ENCODE data around the gene RPL31.

Gene RPL31

GRCh38 chr2:100997509-100998234, 4.4 kb upstream of the RPL31 start:
- no peak for DNase-seq

GRCh38 chr2:100998235-100998573, 3.9 kb upstream of the RPL31 start:
- no peak for DNase-seq

GRCh38 chr2:100999995-101000394, 2.1 kb upstream of the RPL31 start:
- DNase-seq, result no peak

- DNase-seq, result no peak
Observed at GRCh38 chr2:101002562-101003277, 631 bp downstream of the RPL31 start.

GRCh38 chr2:101003278-101003775, 1.2 kb downstream of the RPL31 start:
- no peak for DNase-seq

GRCh38 chr2:101004620-101005325, 2.7 kb downstream of the RPL31 start:
- DNase-seq, result no peak

GRCh38 chr2:101006065-101006715, 4.1 kb downstream of the RPL31 start:
- DNase-seq, result no peak

- DNase-seq, result no peak
Observed at GRCh38 chr2:101007415-101008345, 5.6 kb downstream of the RPL31 start.

- DNase-seq, result no peak
Observed at GRCh38 chr2:101011152-101011551, 9.1 kb downstream of the RPL31 start.

- no peak for DNase-seq
Observed at GRCh38 chr2:101012054-101012705, 10.1 kb downstream of the RPL31 start.

GRCh38 chr2:101012706-101013181, 10.7 kb downstream of the RPL31 start:
- DNase-seq, result no peak

- DNase-seq, result no peak
Observed at GRCh38 chr2:101014264-101014857, 12.3 kb downstream of the RPL31 start.

- no peak for DNase-seq
Observed at GRCh38 chr2:101017371-101017770, 15.3 kb downstream of the RPL31 start.

GRCh38 chr2:101018934-101019333, 16.8 kb downstream of the RPL31 start:
- no peak for DNase-seq

GRCh38 chr2:101022221-101022620, 20.1 kb downstream of the RPL31 start:
- no peak for DNase-seq

- no peak for DNase-seq
Observed at GRCh38 chr2:101023327-101024107, 21.4 kb downstream of the RPL31 start.

GRCh38 chr2:101025561-101025960, 23.5 kb downstream of the RPL31 start:
- DNase-seq, result no peak

GRCh38 chr2:101026253-101026701, 24.2 kb downstream of the RPL31 start:
- DNase-seq, result no peak

GRCh38 chr2:101026923-101027469, 24.9 kb downstream of the RPL31 start:
- DNase-seq, result no peak

GRCh38 chr2:101027852-101028251, 25.8 kb downstream of the RPL31 start:
- DNase-seq, result no peak

All from left hindlimb (tissue), 1 donor.